A549 (cell line): Measurements from ENCODE around the gene PSMD14. TPM values are rescaled to one million over a fixed set of nuclear protein-coding genes. Genes with fewer than 3 reads are reported as not detected.

Experiments
- ATAC-seq, 2 experiments: fragments of 200-7000 bp in 1 of 2; fragments of >200 bp in 1 of 2; cut with Nextera tagmentation in 1 of 2; cut with Tn5 transposase in 1 of 2; 3 replicates each; pipeline versions ENCODE4 v1.8.0 to v1.9.1; 2018 to 2020; ENCODE audit warnings: mild to moderate bottlenecking in 1 of 2, moderate library complexity in 1 of 2
- CTCF ChIA-PET: fragments of 300-600 bp; sonication (Branson Sonifier 250); formaldehyde crosslinking; extraction: SDS; loops from one replicate; lab custom pipeline; 2021; ENCODE audit warnings: antibody characterized with exemption, inconsistent platforms; lab: Yijun Ruan, JAX
- POLR2A ChIA-PET: fragments of 350-600 bp; formaldehyde crosslinking; extraction: SDS; loops from one replicate; lab custom pipeline; 2021; ENCODE audit warnings: antibody characterized with exemption, inconsistent platforms; lab: Yijun Ruan, JAX
- DNase-seq, 2 experiments: peaks; one replicate each; pipeline versions ENCODE4 v3.0.0 to v3.0.0-alpha.2; 2011 to 2016; ENCODE audit warnings: low read depth in 1 of 2, low spot score in 1 of 2
- FAIRE-seq: peaks from 2 replicates; lab custom pipeline; 2011; peaks lifted over from hg19 to GRCh38; lab: Jason Lieb, UNC
- H3K27ac ChIP-seq, 2 experiments: fragments of >200 bp; sonication (Bioruptor Twin); formaldehyde crosslinking; 3 replicates each; pipeline ENCODE4 v1.5.1; 2016 to 2017
- H3K4me1 ChIP-seq: fragments of >200 bp; sonication (Bioruptor Twin); formaldehyde crosslinking; 3 replicates; pipeline ENCODE4 v1.6.1; 2016
- H3K4me2 ChIP-seq: fragments of >200 bp; sonication (Bioruptor Twin); formaldehyde crosslinking; 3 replicates; pipeline ENCODE4 v1.6.1; 2016
- H3K4me3 ChIP-seq: fragments of >200 bp; sonication (Bioruptor Twin); formaldehyde crosslinking; 3 replicates; pipeline ENCODE4 v1.5.1; 2016
- H3K9me3 ChIP-seq: fragments of >200 bp; sonication (Bioruptor Twin); formaldehyde crosslinking; 3 replicates; pipeline ENCODE4 v1.6.1; 2016
- EHF ChIP-seq: fragments of 250-450 bp; sonication (Bioruptor Pico); IDR thresholded peaks from 2 replicates; pipeline ENCODE4 v1.5.0; 2020; ENCODE audit warnings: mild to moderate bottlenecking
- ESRRA ChIP-seq: fragments of 150-350 bp; IDR thresholded peaks from 2 replicates; pipeline ENCODE4 v1.6.1; 2014; ENCODE audit warnings: mild to moderate bottlenecking, low read length, borderline replicate concordance
- HEYL ChIP-seq: fragments of 250-450 bp; sonication (Bioruptor Pico); IDR thresholded peaks from 2 replicates; pipeline ENCODE4 v1.8.0; 2021; ENCODE audit warnings: mild to moderate bottlenecking, moderate library complexity
- HMGXB4 ChIP-seq: fragments of 250-450 bp; sonication (Bioruptor Pico); IDR thresholded peaks from 2 replicates; pipeline ENCODE4 v1.5.0; 2021; ENCODE audit warnings: mild to moderate bottlenecking, moderate library complexity, borderline replicate concordance
- HOXA7 ChIP-seq: fragments of 250-450 bp; sonication (Bioruptor Pico); IDR thresholded peaks from 2 replicates; pipeline ENCODE4 v1.5.0; 2020; ENCODE audit warnings: mild to moderate bottlenecking, moderate library complexity
- MAZ ChIP-seq: fragments of 150-350 bp; IDR thresholded peaks from 2 replicates; pipeline ENCODE4 v1.6.1; 2014; ENCODE audit warnings: antibody characterized with exemption, low read depth, low read length, borderline replicate concordance
- NFE2L2 ChIP-seq: fragments of 150-350 bp; conservative IDR thresholded peaks from 2 replicates; pipeline ENCODE4 v1.6.1; 2014; ENCODE audit warnings: low read length
- NPAS2 ChIP-seq: fragments of 250-450 bp; sonication (Bioruptor Pico); IDR thresholded peaks from 2 replicates; pipeline ENCODE4 v1.8.0; 2022; ENCODE audit warnings: mild to moderate bottlenecking, moderate library complexity, borderline replicate concordance
- NR3C1 ChIP-seq: fragments of >200 bp; sonication (Bioruptor Twin); formaldehyde crosslinking; IDR thresholded peaks from 3 replicates; pipeline ENCODE4 v1.6.1; 2017
- PBX3 ChIP-seq: IDR thresholded peaks from 2 replicates; pipeline ENCODE4 v1.6.1; 2012
- POLR2A ChIP-seq: IDR thresholded peaks from 2 replicates; pipeline ENCODE4 v1.6.1; 2012; ENCODE audit warnings: mild to moderate bottlenecking, low read length
- polyA plus RNA-seq, 4 experiments: library from polyadenylated mRNA; depleted of rRNA in 3 of 4; stranded (reverse); fragments of >200 nt; fragmentation: RNase III in 1 of 4; extraction: RNeasy Plus Mini Kit Qiagen cat#74134 plus additional on column Dnase treatment in 1 of 4; gene quantifications; 2 replicates in 3 of 4; 3 replicates in 1 of 4; pipeline ENCODE4 v1.2.3, GENCODE V29; 2011 to 2017
- small RNA-seq, 6 experiments: library from RNA; depleted of rRNA; stranded (forward); fragments of <200 nt; gene quantifications; one replicate each; pipeline ENCODE3, GENCODE V24; 2012

PSMD14 gene
- polyA plus RNA-seq, 2 of the 4 experiments (the other 2 are of a cell fraction), result 166 to 218 TPM

- H3K4me2 ChIP-seq, result no peak overlapping the region
- ATAC-seq, result no peak
- no peak for TF ChIP-seq POLR2A
- TF ChIP-seq HMGXB4 (CRISPR knock-in tag), result no peak
- no peak for TF ChIP-seq HEYL
- TF ChIP-seq NPAS2 (CRISPR knock-in tag), result no peak
- no peak for TF ChIP-seq ESRRA
- TF ChIP-seq PBX3, result no peak
- TF ChIP-seq MAZ, result no peak
- no peak for TF ChIP-seq NR3C1
- no peak for TF ChIP-seq HOXA7 (CRISPR knock-in tag)
- TF ChIP-seq NFE2L2, result no peak
- no peak for TF ChIP-seq EHF
- no peak for DNase-seq
- H3K9me3 ChIP-seq, result no peaks in the 10 kb centered on the region
- no peak overlapping the region for H3K4me3 ChIP-seq
- no peak overlapping the region for H3K27ac ChIP-seq
- CTCF ChIA-PET, result interaction anchor here (0.6 kb wide), 1 partner anchor 91 kb away, joined by 3 read pairs; no protein-coding TSS in a partner anchor
- FAIRE-seq, result no peak
- POLR2A ChIA-PET, result no interaction called here
- H3K4me1 ChIP-seq, result no peaks in the 10 kb centered on the region
These were observed 140.2 kb downstream of the PSMD14 start for GRCh38 chr2:161448431-161448830.

Small RNA genes lying within 50 kb of the gene (small RNA-seq; reads per million reads assigned to genes)
- 0 reads per million in 6 experiments for gene RNA5SP108

Other genes starting within 250 kb of the PSMD14 start
- gene TANK, start 148.0 kb upstream of the PSMD14 start, polyA plus RNA-seq (2011; rRNA removed), result 75.0 and 76.3 TPM in 2 replicates
- 53.9 to 69.8 TPM (median 59.6 TPM) in 3 replicates for gene TANK, start 148.0 kb upstream of the PSMD14 start, polyA plus RNA-seq (2017; fragmentation: RNase III; extraction: RNeasy Plus Mini Kit Qiagen cat#74134 plus additional on column Dnase treatment)
- 0.01 TPM in 1 of 2 replicates, not detected in the other for gene TBR1, start 107.9 kb downstream of the PSMD14 start, polyA plus RNA-seq (2011; rRNA removed)
- gene TBR1, start 107.9 kb downstream of the PSMD14 start, polyA plus RNA-seq (2017; fragmentation: RNase III; extraction: RNeasy Plus Mini Kit Qiagen cat#74134 plus additional on column Dnase treatment), result 0.07 to 0.09 TPM (median 0.09 TPM) in 3 replicates